HEK293 (cell line): Measurements from ENCODE around the gene UTP11.

Experiments used
- CTCF ChIP-seq: fragments of 450-650 bp; formaldehyde crosslinking; IDR thresholded peaks from 2 replicates; pipeline ENCODE4 v1.5.1; 2016; ENCODE audit warnings: missing biosample characterization, missing genetic modification characterization
- PATZ1 ChIP-seq: fragments of 450-650 bp; formaldehyde crosslinking; IDR thresholded peaks from 2 replicates; pipeline ENCODE4 v1.5.1; 2016; ENCODE audit warnings: missing biosample characterization, missing genetic modification characterization
- SALL2 ChIP-seq: fragments of 450-650 bp; formaldehyde crosslinking; IDR thresholded peaks from 2 replicates; pipeline ENCODE4 v1.5.0; 2017; ENCODE audit warnings: missing biosample characterization, mild to moderate bottlenecking, missing genetic modification characterization, borderline replicate concordance
- ZNF175 ChIP-seq: fragments of 450-650 bp; formaldehyde crosslinking; IDR thresholded peaks from 2 replicates; pipeline ENCODE4 v1.5.1; 2016; ENCODE audit warnings: missing biosample characterization, missing genetic modification characterization
- ZNF221 ChIP-seq: fragments of 450-650 bp; formaldehyde crosslinking; IDR thresholded peaks from 2 replicates; pipeline ENCODE4 v1.5.1; 2017; ENCODE audit warnings: missing biosample characterization, missing genetic modification characterization, borderline replicate concordance
- ZNF610 ChIP-seq: fragments of 450-650 bp; formaldehyde crosslinking; IDR thresholded peaks from 2 replicates; pipeline ENCODE4 v1.5.1; 2016; ENCODE audit warnings: missing biosample characterization, missing genetic modification characterization, borderline replicate concordance
- ZNF692 ChIP-seq: fragments of 450-650 bp; formaldehyde crosslinking; IDR thresholded peaks from 2 replicates; pipeline ENCODE4 v1.5.1; 2016; ENCODE audit warnings: missing biosample characterization, missing genetic modification characterization
- TF ChIP-seq, protein P1 (sequence below): fragments of 450-650 bp; formaldehyde crosslinking; IDR thresholded peaks from 2 replicates; pipeline ENCODE4 v1.5.1; 2016; ENCODE audit warnings: missing biosample characterization, missing genetic modification characterization, low read depth
- TF ChIP-seq, protein P2 (sequence below): fragments of 450-650 bp; formaldehyde crosslinking; IDR thresholded peaks from 2 replicates; pipeline ENCODE4 v1.5.1; 2016; ENCODE audit warnings: missing biosample characterization, missing genetic modification characterization

DNA sequence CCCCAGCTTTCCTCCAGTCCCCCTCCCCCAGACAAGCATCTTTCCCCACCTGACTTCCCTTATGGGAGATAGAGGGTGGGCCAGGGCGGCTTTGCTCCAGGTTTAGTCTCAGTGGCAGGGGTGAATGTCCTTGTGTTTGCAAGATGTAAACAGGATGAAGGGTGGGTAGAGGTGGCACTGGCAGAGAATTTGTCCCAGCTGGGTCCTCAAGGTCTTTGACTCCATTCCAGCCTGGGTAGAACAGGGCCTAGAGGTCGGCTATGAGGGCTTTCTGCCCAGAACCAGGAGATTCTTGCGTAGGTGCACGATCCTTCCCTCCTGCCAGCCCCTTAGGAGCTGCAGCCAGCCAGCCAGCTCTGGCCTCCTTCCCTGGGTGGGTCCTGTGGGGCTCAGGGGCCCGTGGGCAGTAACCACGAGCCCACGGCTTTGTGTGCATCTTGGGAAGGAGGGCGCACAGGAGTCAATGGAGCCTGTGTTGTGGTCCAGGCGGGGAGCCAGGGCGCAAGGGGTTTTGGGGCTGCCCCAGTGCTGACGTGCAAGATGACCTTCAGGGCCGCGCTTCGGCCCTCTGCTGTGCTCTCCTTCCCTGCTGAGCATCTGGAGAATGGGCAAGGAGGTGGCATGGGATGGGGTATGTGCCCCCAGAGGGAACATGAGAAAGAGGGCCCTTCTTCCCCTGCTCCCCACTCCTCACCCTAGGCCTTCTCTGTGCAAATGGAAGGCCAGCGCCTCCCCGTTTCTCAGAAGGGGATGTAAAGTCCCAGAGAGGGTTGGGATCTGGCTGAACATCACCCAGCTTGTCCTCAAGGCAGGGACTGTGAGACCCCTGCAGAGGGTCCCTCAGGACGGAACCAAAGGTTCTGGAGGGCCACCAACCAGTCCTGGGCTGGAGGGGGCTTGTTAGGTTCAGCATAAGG is 18.3 kb downstream of the UTP11 start:
- TF ChIP-seq ZNF221 (tag by site-specific recombination) = no peak
- TF ChIP-seq ZNF692 (tag by site-specific recombination) = no peak
- TF ChIP-seq CTCF (tag by site-specific recombination) = no peak
- TF ChIP-seq, protein P1, sequence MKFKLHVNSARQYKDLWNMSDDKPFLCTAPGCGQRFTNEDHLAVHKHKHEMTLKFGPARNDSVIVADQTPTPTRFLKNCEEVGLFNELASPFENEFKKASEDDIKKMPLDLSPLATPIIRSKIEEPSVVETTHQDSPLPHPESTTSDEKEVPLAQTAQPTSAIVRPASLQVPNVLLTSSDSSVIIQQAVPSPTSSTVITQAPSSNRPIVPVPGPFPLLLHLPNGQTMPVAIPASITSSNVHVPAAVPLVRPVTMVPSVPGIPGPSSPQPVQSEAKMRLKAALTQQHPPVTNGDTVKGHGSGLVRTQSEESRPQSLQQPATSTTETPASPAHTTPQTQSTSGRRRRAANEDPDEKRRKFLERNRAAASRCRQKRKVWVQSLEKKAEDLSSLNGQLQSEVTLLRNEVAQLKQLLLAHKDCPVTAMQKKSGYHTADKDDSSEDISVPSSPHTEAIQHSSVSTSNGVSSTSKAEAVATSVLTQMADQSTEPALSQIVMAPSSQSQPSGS (tag by site-specific recombination) = no peak
- TF ChIP-seq, protein P2, sequence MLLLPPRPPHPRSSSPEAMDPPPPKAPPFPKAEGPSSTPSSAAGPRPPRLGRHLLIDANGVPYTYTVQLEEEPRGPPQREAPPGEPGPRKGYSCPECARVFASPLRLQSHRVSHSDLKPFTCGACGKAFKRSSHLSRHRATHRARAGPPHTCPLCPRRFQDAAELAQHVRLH (tag by site-specific recombination) = no peak
- TF ChIP-seq ZNF175 (tag by site-specific recombination) = no peak
- no peak for TF ChIP-seq PATZ1 (tag by site-specific recombination)
- no peak for TF ChIP-seq ZNF610 (tag by site-specific recombination)
- no peak for TF ChIP-seq SALL2
